HG03521 (cell line): ENCODE data around the gene CREB5.

Experiments used
- ATAC-seq: cut with Tn5 transposase; IDR thresholded peaks from one replicate; pipeline ENCODE4 v1.9.1; 2021; ENCODE audit warnings: mild to moderate bottlenecking, moderate library complexity; ENCODE audit not compliant: unreplicated experiment

CREB5 gene

GRCh38 chr7:28671526-28671925, 259.2 kb downstream of the CREB5 start:
- ATAC-seq = no peak

GRCh38 chr7:28672397-28672797, 260.1 kb downstream of the CREB5 start:
- ATAC-seq = no peak

- no peak for ATAC-seq
Observed at GRCh38 chr7:28674359-28674782, 262.1 kb downstream of the CREB5 start.

- no peak for ATAC-seq
Observed at GRCh38 chr7:28675429-28675828, 263.1 kb downstream of the CREB5 start.

- ATAC-seq = no peak
Observed at GRCh38 chr7:28677668-28678067, 265.4 kb downstream of the CREB5 start.

GRCh38 chr7:28678431-28678965, 266.2 kb downstream of the CREB5 start:
- ATAC-seq = no peak

GRCh38 chr7:28681693-28682310, 269.5 kb downstream of the CREB5 start:
- no peak for ATAC-seq

GRCh38 chr7:28682801-28683200, 270.5 kb downstream of the CREB5 start:
- ATAC-seq = no peak

- ATAC-seq = no peak
Observed at GRCh38 chr7:28684650-28685241, 272.4 kb downstream of the CREB5 start.

GRCh38 chr7:28685242-28685643, 272.9 kb downstream of the CREB5 start:
- peak; percentile 23 for ATAC-seq

GRCh38 chr7:28685644-28686417, 273.5 kb downstream of the CREB5 start:
- peak; percentile 57 for ATAC-seq

GRCh38 chr7:28686418-28686800, 274.1 kb downstream of the CREB5 start:
- ATAC-seq = no peak

- ATAC-seq = no peak
Observed at GRCh38 chr7:28687537-28687936, 275.2 kb downstream of the CREB5 start.

- no peak for ATAC-seq
Observed at GRCh38 chr7:28688174-28688573, 275.9 kb downstream of the CREB5 start.

- no peak for ATAC-seq
Observed at GRCh38 chr7:28688651-28689050, 276.3 kb downstream of the CREB5 start.

GRCh38 chr7:28695300-28696295, 283.3 kb downstream of the CREB5 start:
- no peak for ATAC-seq

GRCh38 chr7:28697913-28698563, 285.7 kb downstream of the CREB5 start:
- ATAC-seq = no peak

GRCh38 chr7:28698840-28699239, 286.5 kb downstream of the CREB5 start:
- ATAC-seq = no peak

GRCh38 chr7:28700096-28700495, 287.8 kb downstream of the CREB5 start:
- no peak for ATAC-seq

GRCh38 chr7:28700790-28701203, 288.5 kb downstream of the CREB5 start:
- ATAC-seq = no peak
